Upper lobe of left lung (tissue), 6 donors: ENCODE results near the gene ATXN7L1. TPM values are rescaled to one million over a fixed set of nuclear protein-coding genes. Genes with fewer than 3 reads are reported as not detected.

ENCODE experiments used
- ATAC-seq, 2 donors: fragments of 200-7000 bp; cut with Tn5 transposase; one replicate each; pipeline ENCODE4 v1.9.1; 2022; ENCODE audit warnings: mild to moderate bottlenecking in 2 of 2, moderate library complexity in 2 of 2; ENCODE audit not compliant: low FRiP score in 2 of 2
- DNase-seq, 2 donors: peaks; one replicate each; pipeline ENCODE4 v3.0.0-alpha.2; 2019 to 2020
- H3K27ac ChIP-seq, 4 donors: fragments of 200-600 bp; sonication (generic); one replicate each; pipeline ENCODE4 v1.5.1; 2016 to 2019
- H3K27me3 ChIP-seq, 4 donors: fragments of 200-600 bp; sonication (generic); one replicate each; pipeline ENCODE4 v1.5.1; 2017 to 2019
- H3K36me3 ChIP-seq, 4 donors: fragments of 200-600 bp; sonication (generic); one replicate each; pipeline ENCODE4 v1.5.1; 2016 to 2019
- H3K4me1 ChIP-seq, 4 donors: fragments of 200-600 bp; sonication (generic); one replicate each; pipeline ENCODE4 v1.5.1; 2018 to 2019
- H3K4me3 ChIP-seq, 4 donors: fragments of 200-600 bp; sonication (generic); one replicate each; pipeline ENCODE4 v1.5.1; 2017 to 2019; ENCODE audit warnings: mild to moderate bottlenecking in 2 of 4, moderate library complexity in 1 of 4
- H3K9me3 ChIP-seq, 4 donors: fragments of 200-600 bp; sonication (generic); one replicate each; pipeline ENCODE4 v1.5.1; 2018 to 2019
- CTCF ChIP-seq, 6 experiments: fragments of 450-650 bp in 4 of 6; fragments of 200-600 bp in 2 of 6; sonication (generic) in 2 of 6; IDR thresholded peaks; one replicate each; pipeline ENCODE4 v1.5.1; 2016 to 2019; ENCODE audit warnings: antibody characterized with exemption in 6 of 6
- EP300 ChIP-seq, 4 donors: sonication (generic); formaldehyde crosslinking; IDR thresholded peaks; one replicate each; pipeline ENCODE4 v1.5.1; 2017; ENCODE audit warnings: antibody characterized with exemption in 4 of 4, control low read depth in 2 of 4
- POLR2A ChIP-seq, 4 donors: fragments of 450-650 bp; IDR thresholded peaks; one replicate each; pipeline ENCODE4 v1.5.1; 2016 to 2017; ENCODE audit warnings: antibody characterized with exemption in 4 of 4, mild to moderate bottlenecking in 2 of 4
- POLR2AphosphoS5 ChIP-seq, 2 donors: sonication (generic); formaldehyde crosslinking; IDR thresholded peaks; one replicate each; pipeline ENCODE4 v1.5.1; 2017; ENCODE audit warnings: antibody characterized with exemption in 2 of 2
- WGBS, 2 donors: methylation state at CpG; one replicate each; pipeline ENCODE4 v1.1.5; 2017 to 2018; 5-methylcytosine and 5-hydroxymethylcytosine counted together
- total RNA-seq, 6 donors: library from RNA; depleted of rRNA in 4 of 6; stranded (reverse); fragments of >200 nt in 4 of 6; gene quantifications; one replicate each; pipeline versions ENCODE4 v1.1.0 to v1.2.1, GENCODE V29; 2016 to 2021
- donor health status: DM: no; HTN: no; CAD: no; lungs with moderate emphysema.
- donor health status: DM: no; HTN: yes; CAD: no; lungs with severe emphysema.

Gene ATXN7L1
- total RNA-seq, 6 donors from 2014 or later = 7.1 to 43.0 (median 13.4) TPM

GRCh38 chr7:105837765-105838626 is 38.4 kb downstream of the ATXN7L1 start:
- Histone ChIP-seq H3K4me1 (peaks cover 15 to 20% (median 18%) of the 10 kb centered on the region in 4 donors), H3K9me3 (no peaks in the 10 kb centered on the region), H3K4me3 (no peak overlapping the region), H3K27ac (no peak overlapping the region), H3K36me3 (no peaks in the 10 kb centered on the region), H3K27me3 (no peaks in the 10 kb centered on the region)
- ATAC-seq = peak; percentile 45 to 49
- TF ChIP-seq POLR2AphosphoS5 (IDR thresholded peaks at IDR 0.05) (no peak), CTCF (IDR thresholded peaks at IDR 0.05) (no peak), EP300 (IDR thresholded peaks at IDR 0.05) (no peak), POLR2A (IDR thresholded peaks at IDR 0.05) (no peak)
- 62% methylated on average over 18 to 22 of the region's 22 CpGs for WGBS, 2 donors
- DNase-seq = peak; percentile 39 to 71

- WGBS, 2 donors = 86 to 98% methylated on average over 4 of the region's 4 CpGs
- TF ChIP-seq POLR2A (IDR thresholded peaks at IDR 0.05) (no peak), CTCF (IDR thresholded peaks at IDR 0.05) (no peak), EP300 (IDR thresholded peaks at IDR 0.05) (no peak), POLR2AphosphoS5 (IDR thresholded peaks at IDR 0.05) (no peak)
Observed at GRCh38 chr7:105835441-105835840, 41.0 kb downstream of the ATXN7L1 start.

DNA sequence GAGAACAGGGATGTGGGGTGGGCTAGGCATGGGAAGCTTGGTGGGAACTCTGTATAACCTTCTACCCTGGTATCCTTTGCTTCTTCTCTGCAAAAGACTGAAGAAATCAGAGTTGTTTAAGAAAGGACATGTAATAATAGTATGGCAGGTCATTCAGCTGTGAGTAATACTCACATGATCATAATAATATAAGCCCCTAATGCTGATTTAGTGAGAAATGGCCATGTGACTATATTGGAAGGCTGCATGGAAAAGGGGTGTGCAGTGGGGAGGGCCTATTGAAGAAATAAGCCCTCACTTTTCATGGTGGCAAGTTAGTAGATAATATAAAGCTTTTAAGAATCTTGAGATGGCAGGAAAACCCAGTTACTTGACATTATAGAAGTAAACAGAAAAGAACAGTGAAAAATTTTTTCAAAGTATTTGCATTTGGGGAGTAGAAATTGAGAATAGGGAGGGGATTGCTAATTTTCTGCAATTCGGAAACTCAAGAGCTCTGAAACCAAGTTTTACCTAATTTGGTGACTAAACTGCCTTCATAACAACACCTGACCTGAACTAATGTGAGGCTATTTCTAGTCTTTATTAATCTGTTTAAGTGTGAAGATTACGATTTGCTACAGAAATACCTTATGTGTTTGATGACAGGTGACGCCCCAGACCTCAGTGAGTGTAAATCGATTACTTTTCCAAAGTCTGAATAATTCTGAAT is 44.4 kb downstream of the ATXN7L1 start:
- Histone ChIP-seq H3K4me1 (peaks cover 0 to 21% (median 17%) of the 10 kb centered on the region in 4 donors), H3K27me3 (no peaks in the 10 kb centered on the region), H3K27ac (no peak overlapping the region), H3K36me3 (no peaks in the 10 kb centered on the region), H3K9me3 (no peaks in the 10 kb centered on the region), H3K4me3 (no peak overlapping the region)
- WGBS, 2 donors = 89 to 95% methylated on average over 4 of the region's 4 CpGs
- TF ChIP-seq EP300 (IDR thresholded peaks at IDR 0.05) (no peak), CTCF (IDR thresholded peaks at IDR 0.05) (no peak), POLR2A (IDR thresholded peaks at IDR 0.05) (no peak), POLR2AphosphoS5 (IDR thresholded peaks at IDR 0.05) (no peak)
- DNase-seq (no peak), ATAC-seq (no peak)

More at GRCh38 chr7:105835441-105835840, 41.0 kb downstream of the ATXN7L1 start:
- no peak for DNase-seq
- Histone ChIP-seq H3K9me3 (no peaks in the 10 kb centered on the region), H3K4me1 (peaks cover 20 to 26% (median 23%) of the 10 kb centered on the region in 4 donors), H3K36me3 (no peaks in the 10 kb centered on the region), H3K27ac (no peak overlapping the region), H3K4me3 (no peak overlapping the region), H3K27me3 (no peaks in the 10 kb centered on the region)
- ATAC-seq = no peak

- DNase-seq = no peak
- WGBS, 2 donors = 89 to 98% methylated on average over 3 of the region's 3 CpGs
Observed at GRCh38 chr7:105831302-105831620, 45.1 kb downstream of the ATXN7L1 start.

More at GRCh38 chr7:105831302-105831620, 45.1 kb downstream of the ATXN7L1 start:
- ATAC-seq = no peak
- H3K27me3 ChIP-seq = no peaks in the 10 kb centered on the region
- no peaks in the 10 kb centered on the region for H3K9me3 ChIP-seq
- H3K4me3 ChIP-seq = no peak overlapping the region
- H3K4me1 ChIP-seq = peaks cover 0 to 21% (median 18%) of the 10 kb centered on the region in 4 donors
- no peak overlapping the region for H3K27ac ChIP-seq
- TF ChIP-seq CTCF (IDR thresholded peaks at IDR 0.05) = no peak
- no peak for TF ChIP-seq POLR2AphosphoS5 (IDR thresholded peaks at IDR 0.05)
- no peak for TF ChIP-seq POLR2A (IDR thresholded peaks at IDR 0.05)
- no peak for TF ChIP-seq EP300 (IDR thresholded peaks at IDR 0.05)
- H3K36me3 ChIP-seq = no peaks in the 10 kb centered on the region
